ENCODE measurements around the gene HIVEP2. TPM values are rescaled to one million over a fixed set of nuclear protein-coding genes. Genes with fewer than 3 reads are reported as not detected.

Gene HIVEP2
- total RNA-seq, 1 donor from 2014 or later: 11.8 TPM

- Mint-ChIP-seq H3K27me3 (peaks cover 12% of the 10 kb centered on the region), H3K27ac (no peak overlapping the region), H3K4me1 (ENCODE audit: low read depth) (peaks cover 12% of the 10 kb centered on the region), H3K9me3 (ENCODE audit: low read depth) (no peaks in the 10 kb centered on the region), H3K36me3 (ENCODE audit: insufficient read depth) (no peaks in the 10 kb centered on the region), H3K4me3 (ENCODE audit: low read depth) (no peak overlapping the region)
- TF ChIP-seq CTCF (IDR thresholded peaks at IDR 0.05; ENCODE audit: unreplicated experiment): no peak
- no peak for DNase-seq (ENCODE audit: low spot score, unreplicated experiment)
Observed at GRCh38 chr6:142927904-142928303, 17.1 kb downstream of the HIVEP2 start.

GRCh38 chr6:142927271-142927580, 17.8 kb downstream of the HIVEP2 start:
- DNase-seq (ENCODE audit: low spot score, unreplicated experiment): no peak
- no peak for TF ChIP-seq CTCF (IDR thresholded peaks at IDR 0.05; ENCODE audit: unreplicated experiment)
- Mint-ChIP-seq H3K27ac (peak overlapping the region; percentile 77), H3K4me3 (ENCODE audit: low read depth) (peak overlapping the region; percentile 79), H3K27me3 (peaks cover 12% of the 10 kb centered on the region), H3K4me1 (ENCODE audit: low read depth) (peaks cover 11% of the 10 kb centered on the region), H3K36me3 (ENCODE audit: insufficient read depth) (no peaks in the 10 kb centered on the region), H3K9me3 (ENCODE audit: low read depth) (no peaks in the 10 kb centered on the region)

DNA sequence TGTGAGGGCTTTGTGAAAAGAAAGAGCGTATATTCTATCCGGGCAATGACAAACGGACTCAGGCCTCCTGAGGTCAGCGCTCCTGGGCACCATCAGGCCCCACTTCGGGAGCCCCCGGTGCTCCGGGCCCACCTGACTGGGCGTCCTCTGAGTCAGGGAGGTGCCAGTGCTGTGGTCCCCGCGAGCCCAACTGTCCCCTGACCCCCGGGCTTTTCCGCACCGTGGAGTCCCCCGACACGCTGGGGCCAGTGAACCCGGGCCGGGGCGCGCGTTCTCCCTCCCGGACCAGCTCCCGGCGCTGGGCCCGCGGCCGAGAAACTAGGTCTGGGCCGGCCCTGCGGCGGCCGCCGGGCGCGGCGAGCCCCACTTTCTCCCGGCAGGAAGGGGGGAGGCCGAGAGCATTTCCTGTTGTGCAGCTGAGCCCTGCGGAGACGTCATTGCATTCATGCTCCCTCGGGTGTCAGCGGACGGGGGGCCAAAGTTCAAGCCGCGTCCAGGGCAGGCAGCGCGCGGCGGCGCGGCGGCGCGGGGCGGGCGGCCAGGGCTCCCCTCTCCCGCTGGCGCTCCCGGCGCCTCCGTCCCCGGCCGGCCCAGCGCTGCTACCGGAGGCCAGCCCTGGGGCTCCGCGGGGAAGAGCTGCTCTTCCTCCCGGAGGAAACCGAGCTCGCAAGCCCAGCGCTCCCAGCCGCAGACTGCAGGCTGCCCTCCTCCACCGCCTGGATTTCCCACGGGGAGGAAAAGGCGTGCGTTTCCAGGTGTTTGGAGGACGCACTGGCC, 18.3 kb downstream of the HIVEP2 start:
- Mint-ChIP-seq H3K27me3 (peaks cover 12% of the 10 kb centered on the region), H3K9me3 (ENCODE audit: low read depth) (no peaks in the 10 kb centered on the region), H3K36me3 (ENCODE audit: insufficient read depth) (no peaks in the 10 kb centered on the region), H3K27ac (peak overlapping the region; percentile 94), H3K4me1 (ENCODE audit: low read depth) (peaks cover 11% of the 10 kb centered on the region), H3K4me3 (ENCODE audit: low read depth) (peak overlapping the region; percentile 79)
- no peak for TF ChIP-seq CTCF (IDR thresholded peaks at IDR 0.05; ENCODE audit: unreplicated experiment)
- peak; percentile 52 for DNase-seq (ENCODE audit: low spot score, unreplicated experiment)

DNA sequence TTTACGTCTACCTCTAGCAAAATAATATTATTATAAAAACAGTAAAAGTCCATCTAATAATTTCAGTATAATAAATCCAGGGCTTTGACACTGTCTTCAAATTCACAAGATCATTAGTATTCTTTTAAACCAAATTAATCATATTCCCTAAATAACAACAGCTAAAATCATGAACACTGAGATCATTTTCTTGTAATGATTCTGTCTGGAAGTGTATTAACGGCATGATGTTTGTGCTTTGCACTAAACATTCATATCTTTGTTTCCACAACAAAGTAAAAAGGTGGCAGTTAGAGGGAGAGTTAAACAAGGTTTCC, 18.8 kb downstream of the HIVEP2 start:
- Mint-ChIP-seq H3K4me1 (ENCODE audit: low read depth) (peaks cover 11% of the 10 kb centered on the region), H3K9me3 (ENCODE audit: low read depth) (no peaks in the 10 kb centered on the region), H3K27ac (peak overlapping the region; percentile 94), H3K36me3 (ENCODE audit: insufficient read depth) (no peaks in the 10 kb centered on the region), H3K4me3 (ENCODE audit: low read depth) (peak overlapping the region; percentile 79), H3K27me3 (peaks cover 12% of the 10 kb centered on the region)
- no peak for TF ChIP-seq CTCF (IDR thresholded peaks at IDR 0.05; ENCODE audit: unreplicated experiment)
- DNase-seq (ENCODE audit: low spot score, unreplicated experiment): no peak

DNA sequence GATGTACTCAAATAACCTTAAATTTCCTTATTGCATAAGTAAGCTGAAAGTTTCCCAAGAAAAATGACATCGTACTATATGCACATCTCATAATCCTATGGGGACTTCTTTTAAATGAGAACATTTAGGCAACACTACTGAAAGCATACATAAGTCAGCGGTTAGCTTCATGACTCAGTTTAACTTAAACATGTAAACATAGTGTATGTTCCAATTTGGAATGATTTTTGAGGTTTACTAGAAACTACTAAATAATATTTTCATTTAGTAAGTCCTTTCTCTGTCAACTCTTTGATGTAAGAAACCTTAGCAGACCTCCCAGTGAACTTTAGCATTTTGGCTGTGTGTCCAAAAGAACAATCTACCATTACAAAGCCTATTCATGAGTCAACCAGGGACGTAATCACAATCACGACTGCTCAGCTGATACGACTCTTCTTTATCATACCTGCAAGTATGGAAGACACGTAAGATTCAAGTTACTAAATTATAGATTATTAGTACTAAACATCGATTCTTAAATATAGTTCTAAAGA, 19.3 kb downstream of the HIVEP2 start:
- no peak overlapping the region for H3K27ac Mint-ChIP-seq
- DNase-seq (ENCODE audit: low spot score, unreplicated experiment): no peak
- peaks cover 11% of the 10 kb centered on the region for H3K4me1 Mint-ChIP-seq (ENCODE audit: low read depth)
- no peak for TF ChIP-seq CTCF (IDR thresholded peaks at IDR 0.05; ENCODE audit: unreplicated experiment)
- peak overlapping the region; percentile 2 for H3K4me3 Mint-ChIP-seq (ENCODE audit: low read depth)
- no peaks in the 10 kb centered on the region for H3K9me3 Mint-ChIP-seq (ENCODE audit: low read depth)
- H3K36me3 Mint-ChIP-seq (ENCODE audit: insufficient read depth): no peaks in the 10 kb centered on the region
- H3K27me3 Mint-ChIP-seq: peaks cover 12% of the 10 kb centered on the region

All from progenitor cell of endocrine pancreas (in vitro differentiated cells).